Measurements from ENCODE around the gene ATF1. TPM values are rescaled to one million over a fixed set of nuclear protein-coding genes. Genes with fewer than 3 reads are reported as not detected.

The ATF1 gene
- total RNA-seq (2022) (47.0 and 54.4 TPM in 2 replicates), Bru-seq, nascent RNA (percentile 73 among the genes with signal in this experiment), BruChase-seq, experiment 1, labeled RNA remaining after a 2-hour chase (percentile 76 among the genes with signal in this experiment), BruChase-seq, experiment 2, labeled RNA remaining after a 6-hour chase (percentile 72 among the genes with signal in this experiment)
- long read RNA-seq, transcript ATF1-201 (7 exons, 2,181 nt) = major isoform, 48 of 62 reads
- long read RNA-seq, partial matches to known transcripts = 4 of 62 reads
- long read RNA-seq, other reads (novel, unspliced or antisense) = 10 of 62 reads

DNA sequence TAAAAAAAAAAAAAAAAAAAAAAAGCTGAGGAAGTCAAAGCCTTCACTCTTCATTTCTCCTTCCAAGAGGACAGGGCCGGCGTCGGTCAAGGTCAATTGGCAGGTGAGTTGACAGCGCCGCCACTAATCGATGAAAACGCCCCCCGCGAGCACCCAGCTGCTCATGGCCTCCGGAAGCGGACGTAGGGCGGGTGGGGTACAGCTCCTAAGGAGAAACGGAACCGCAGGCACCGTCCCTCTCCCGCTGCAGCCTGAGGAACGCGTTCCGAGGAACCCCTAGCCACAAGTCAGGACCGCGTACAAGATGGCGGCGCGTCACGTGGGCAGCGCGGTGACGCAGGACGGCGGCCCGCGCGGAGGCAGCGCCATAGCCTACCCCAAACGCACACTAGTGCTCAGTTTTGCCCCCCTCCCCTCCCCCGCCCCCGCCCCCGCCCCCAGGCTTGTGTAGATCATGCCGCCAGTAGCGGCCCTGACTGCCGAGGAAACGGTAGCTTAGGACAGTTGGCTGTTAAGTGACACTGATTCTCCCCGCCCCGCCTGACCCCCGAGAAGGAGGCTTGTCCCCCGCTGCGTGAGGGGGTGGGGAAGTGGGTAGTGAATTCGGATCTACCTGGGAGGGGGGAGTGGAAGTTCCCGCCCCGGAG is at the start of gene ATF1:
TSS of gene ATF1 (plus strand) at position 463 of the 647 bp plus-strand sequence. CDS start 16,045 bp downstream, outside the sequence.
- DNase-seq = peak; percentile 94 to 95
- ChIA-PET CTCF (interaction anchor here (1.1 to 2.5 kb wide), 6 partner anchors 13 to 263 kb away, joined by 8 to 31 read pairs (median 16); partner anchors contain the start of gene SLC11A2), POLR2A (interaction anchor here (0.6 to 2.6 kb wide), 7 partner anchors 16 to 807 kb away, joined by 3 to 11 read pairs (median 4); partner anchors contain the start of genes POU6F1 and SLC11A2)
- H3K4me1 ChIP-seq = peaks cover 22% of the 10 kb centered on the region
- Mint-ChIP-seq H3K27ac (ENCODE audit: unreplicated experiment) (peak within 1 kb of the TSS; percentile 95), H3K36me3 (ENCODE audit: insufficient read depth, unreplicated experiment) (peaks cover 35% of the 10 kb centered on the region), H3K27me3 (ENCODE audit: insufficient read depth, unreplicated experiment) (no peaks in the 10 kb centered on the region), H3K4me1 (ENCODE audit: low read depth, unreplicated experiment) (peaks cover 27% of the 10 kb centered on the region), H3K9me3 (ENCODE audit: unreplicated experiment) (no peaks in the 10 kb centered on the region), H3K4me3 (ENCODE audit: unreplicated experiment) (peak within 1 kb of the TSS; percentile 83)
- no peaks in the 10 kb centered on the region for H3K27me3 ChIP-seq (replicated peaks; ENCODE audit: control insufficient read depth, insufficient read depth, low read length)
- no peaks in the 10 kb centered on the region for H3K9me3 ChIP-seq
- no peak for TF ChIP-seq CTCF (IDR thresholded peaks at IDR 0.05; ENCODE audit: insufficient read depth in 1 of 2, low read depth in 1 of 2, low read length in 1 of 2, severe bottlenecking in 1 of 2, unreplicated experiment in 1 of 2)
- no peaks in the 10 kb centered on the region for H3K36me3 ChIP-seq (ENCODE audit: control insufficient read depth, insufficient read depth, low read length)
- no TSS peak for BruUV-seq (replicated peaks)
- intact Hi-C loops (cut with micrococcal nuclease; ENCODE audit: unreplicated experiment) = no loop called here
- H3K4me3 ChIP-seq (ENCODE audit: low read depth, low read length) = peak within 1 kb of the TSS; percentile 75

DNA sequence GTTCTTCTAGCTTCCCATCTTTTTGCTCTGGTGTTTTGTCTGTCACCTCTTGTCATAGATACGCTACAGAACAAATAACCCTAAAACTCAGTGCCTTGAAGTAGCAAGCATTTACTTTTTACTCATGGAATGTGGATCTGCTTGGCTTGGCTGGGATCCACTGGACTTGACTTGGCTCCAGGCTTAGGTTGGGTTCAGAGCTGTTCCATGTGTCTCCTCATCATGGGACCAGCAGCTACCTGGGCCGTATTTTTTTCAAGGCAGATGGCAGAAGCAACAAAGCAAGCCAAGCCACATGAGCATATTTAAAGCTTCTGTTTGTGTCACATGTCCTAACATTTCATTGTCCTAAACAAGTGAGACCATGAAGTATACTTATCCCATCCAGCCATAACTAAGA is 48.7 kb upstream of the ATF1 start:
- H3K36me3 Mint-ChIP-seq (ENCODE audit: insufficient read depth, unreplicated experiment) = peaks cover 69% of the 10 kb centered on the region
- no peak overlapping the region for H3K4me3 Mint-ChIP-seq (ENCODE audit: unreplicated experiment)
- peaks cover 8% of the 10 kb centered on the region for H3K36me3 ChIP-seq (ENCODE audit: control insufficient read depth, insufficient read depth, low read length)
- DNase-seq = no peak
- ChIA-PET CTCF (no interaction called here), POLR2A (no interaction called here)
- no TSS peak for BruUV-seq (replicated peaks)
- H3K27ac Mint-ChIP-seq (ENCODE audit: unreplicated experiment) = no peak overlapping the region
- H3K4me3 ChIP-seq (ENCODE audit: low read depth, low read length) = no peak overlapping the region
- no peaks in the 10 kb centered on the region for H3K4me1 Mint-ChIP-seq (ENCODE audit: low read depth, unreplicated experiment)
- TF ChIP-seq CTCF (IDR thresholded peaks at IDR 0.05; ENCODE audit: insufficient read depth in 1 of 2, low read depth in 1 of 2, low read length in 1 of 2, severe bottlenecking in 1 of 2, unreplicated experiment in 1 of 2) = no peak
- H3K9me3 Mint-ChIP-seq (ENCODE audit: unreplicated experiment) = no peaks in the 10 kb centered on the region
- no peaks in the 10 kb centered on the region for H3K27me3 Mint-ChIP-seq (ENCODE audit: insufficient read depth, unreplicated experiment)
- intact Hi-C loops (cut with micrococcal nuclease; ENCODE audit: unreplicated experiment) = no loop called here
- H3K27me3 ChIP-seq (replicated peaks; ENCODE audit: control insufficient read depth, insufficient read depth, low read length) = no peaks in the 10 kb centered on the region
- no peaks in the 10 kb centered on the region for H3K9me3 ChIP-seq
- no peaks in the 10 kb centered on the region for H3K4me1 ChIP-seq

DNA sequence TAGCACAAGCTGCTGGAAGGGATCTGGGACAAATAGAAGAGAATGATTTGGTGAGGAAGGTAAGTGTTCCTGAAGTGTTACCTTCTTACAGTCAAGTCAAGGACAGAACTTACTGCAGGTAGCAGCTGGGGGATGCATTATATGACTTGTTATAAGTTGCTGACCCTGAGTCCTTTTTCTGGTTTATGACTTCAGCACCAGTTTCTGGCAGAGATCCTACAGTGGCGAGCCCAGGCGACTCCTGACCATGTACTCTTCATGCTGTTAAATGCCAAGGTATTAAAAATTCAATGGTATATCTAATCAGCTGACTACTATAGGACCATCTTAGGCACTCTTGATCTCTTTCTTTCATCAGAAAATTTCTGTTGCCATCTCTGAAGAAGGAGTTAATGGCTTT is 45.1 kb upstream of the ATF1 start:
- no peak overlapping the region for H3K4me3 ChIP-seq (ENCODE audit: low read depth, low read length)
- no peak for DNase-seq
- Mint-ChIP-seq H3K9me3 (ENCODE audit: unreplicated experiment) (no peaks in the 10 kb centered on the region), H3K27me3 (ENCODE audit: insufficient read depth, unreplicated experiment) (no peaks in the 10 kb centered on the region), H3K4me3 (ENCODE audit: unreplicated experiment) (no peak overlapping the region), H3K36me3 (ENCODE audit: insufficient read depth, unreplicated experiment) (peaks cover 85% of the 10 kb centered on the region), H3K27ac (ENCODE audit: unreplicated experiment) (no peak overlapping the region), H3K4me1 (ENCODE audit: low read depth, unreplicated experiment) (no peaks in the 10 kb centered on the region)
- POLR2A ChIA-PET = no interaction called here
- intact Hi-C loops (cut with micrococcal nuclease; ENCODE audit: unreplicated experiment) = no loop called here
- no TSS peak for BruUV-seq (replicated peaks)
- CTCF ChIA-PET = no interaction called here
- peaks cover 8% of the 10 kb centered on the region for H3K36me3 ChIP-seq (ENCODE audit: control insufficient read depth, insufficient read depth, low read length)
- no peaks in the 10 kb centered on the region for H3K27me3 ChIP-seq (replicated peaks; ENCODE audit: control insufficient read depth, insufficient read depth, low read length)
- no peaks in the 10 kb centered on the region for H3K4me1 ChIP-seq
- no peak for TF ChIP-seq CTCF (IDR thresholded peaks at IDR 0.05; ENCODE audit: insufficient read depth in 1 of 2, low read depth in 1 of 2, low read length in 1 of 2, severe bottlenecking in 1 of 2, unreplicated experiment in 1 of 2)
- H3K9me3 ChIP-seq = no peaks in the 10 kb centered on the region

Measured in Caco-2 (cell line).